NB4 (cell line): Measurements from ENCODE around the gene PTPRS.

Experiments used
- CTCF ChIP-seq: IDR thresholded peaks from one replicate; pipeline ENCODE4 v1.5.1; 2012; ENCODE audit warnings: low read depth, low read length
- MYC ChIP-seq: IDR thresholded peaks from 2 replicates; pipeline ENCODE4 v1.6.1; 2011; ENCODE audit warnings: low read depth, low read length
- POLR2A ChIP-seq: IDR thresholded peaks from 2 replicates; pipeline ENCODE4 v1.6.1; 2011; ENCODE audit warnings: mild to moderate bottlenecking; ENCODE audit not compliant: insufficient read length; ENCODE audit errors: extremely low read depth

DNA sequence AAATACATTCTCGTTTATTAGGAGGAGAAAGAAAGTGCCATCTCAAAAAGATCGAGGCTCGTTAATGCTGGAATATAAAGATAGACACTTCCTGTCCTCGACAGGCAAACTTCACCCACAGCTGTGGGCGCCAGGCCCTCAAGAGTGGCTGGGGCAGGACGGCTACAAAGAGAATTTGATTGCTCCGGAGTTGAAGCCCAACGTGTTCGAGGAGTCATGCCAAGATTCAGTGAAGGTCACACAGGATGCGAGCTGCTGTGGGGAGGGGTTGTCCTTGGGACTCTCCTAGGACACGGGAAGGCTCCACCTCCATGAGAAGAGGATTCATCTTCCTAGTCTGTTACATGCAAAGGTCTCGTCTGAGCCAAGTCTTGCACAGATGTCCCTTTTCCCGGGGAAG is 16.3 kb upstream of the PTPRS start:
- TF ChIP-seq CTCF (no peak), POLR2A (no peak), MYC (no peak)
